Measurements from ENCODE around the gene PCP4.

The PCP4 gene

GRCh38 chr21:39867198-39867650, at the start of gene PCP4:
Gene PCP4, plus strand, starts transcription at chr21:39867438. Its CDS starts 64 bp downstream, at chr21:39867502.
- DNase-seq (ENCODE audit: low spot score) = peak; percentile 22

- no peak for DNase-seq (ENCODE audit: low spot score)
These were observed 48.7 kb upstream of the PCP4 start for GRCh38 chr21:39818557-39818956.

DNA sequence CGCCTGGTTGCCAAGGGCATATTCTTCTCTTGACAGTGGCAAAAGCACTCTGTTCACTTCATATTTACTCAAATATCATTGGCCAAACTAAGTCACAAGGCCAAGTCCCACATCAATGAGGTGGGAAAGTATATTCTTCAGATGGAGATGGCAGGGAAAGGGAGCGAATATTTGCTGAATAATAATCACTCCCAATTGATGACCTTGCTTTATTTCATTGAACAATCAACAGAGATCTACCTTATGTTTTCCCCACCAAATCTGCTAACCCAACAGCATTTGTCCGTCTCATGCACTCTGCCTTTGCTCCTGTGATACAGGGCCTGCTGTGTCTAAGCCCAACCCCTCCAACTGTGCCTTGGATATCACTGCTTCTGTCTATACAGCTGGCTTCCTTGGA, 45.2 kb upstream of the PCP4 start:
- DNase-seq (ENCODE audit: low spot score) = no peak

DNA sequence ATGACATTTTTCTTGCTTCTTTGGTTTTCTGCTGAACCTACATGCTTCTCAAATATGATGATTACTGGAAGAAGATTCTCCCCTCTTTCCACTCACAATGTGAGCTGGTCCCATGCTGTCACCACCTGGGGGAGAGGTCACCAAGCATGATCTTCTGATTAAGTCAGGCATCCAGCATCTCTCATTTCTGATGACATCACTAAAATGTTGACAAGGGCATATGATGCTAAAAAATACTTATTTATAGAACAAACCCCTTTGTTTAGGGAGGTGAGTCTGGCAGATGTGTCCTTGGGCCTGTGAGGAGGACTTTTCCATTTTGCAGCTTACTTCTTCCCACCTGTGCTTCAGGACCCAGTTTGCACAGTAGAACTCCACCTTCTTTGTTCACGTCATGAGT, 42.0 kb upstream of the PCP4 start:
- DNase-seq (ENCODE audit: low spot score) = no peak

GRCh38 chr21:39834543-39834942, 32.7 kb upstream of the PCP4 start:
- no peak for DNase-seq (ENCODE audit: low spot score)

DNA sequence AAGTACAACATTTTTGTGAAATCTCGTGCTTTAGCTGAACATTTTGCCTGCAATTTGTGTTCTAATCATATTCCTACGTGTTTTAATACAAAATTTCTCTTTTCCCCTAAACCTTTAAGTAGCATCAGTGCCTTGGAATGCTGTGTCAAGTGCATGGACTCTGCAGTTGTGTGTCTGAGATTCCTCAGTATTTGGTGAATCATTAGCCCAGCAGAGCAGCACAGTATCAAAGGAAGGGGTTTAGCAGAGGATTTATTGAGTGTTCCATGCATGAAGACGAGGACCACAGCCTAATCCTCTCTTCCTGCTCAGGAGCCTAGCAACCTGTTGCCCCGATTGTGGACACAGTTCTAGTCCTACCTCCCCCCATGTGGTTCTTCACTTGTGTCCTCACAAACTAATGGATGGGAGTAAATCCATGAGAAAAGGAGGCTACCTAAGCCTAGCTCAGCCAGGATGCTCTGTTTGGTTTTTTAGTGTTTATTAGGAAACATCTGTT, 29.3 kb upstream of the PCP4 start:
- DNase-seq (ENCODE audit: low spot score) = no peak

DNA sequence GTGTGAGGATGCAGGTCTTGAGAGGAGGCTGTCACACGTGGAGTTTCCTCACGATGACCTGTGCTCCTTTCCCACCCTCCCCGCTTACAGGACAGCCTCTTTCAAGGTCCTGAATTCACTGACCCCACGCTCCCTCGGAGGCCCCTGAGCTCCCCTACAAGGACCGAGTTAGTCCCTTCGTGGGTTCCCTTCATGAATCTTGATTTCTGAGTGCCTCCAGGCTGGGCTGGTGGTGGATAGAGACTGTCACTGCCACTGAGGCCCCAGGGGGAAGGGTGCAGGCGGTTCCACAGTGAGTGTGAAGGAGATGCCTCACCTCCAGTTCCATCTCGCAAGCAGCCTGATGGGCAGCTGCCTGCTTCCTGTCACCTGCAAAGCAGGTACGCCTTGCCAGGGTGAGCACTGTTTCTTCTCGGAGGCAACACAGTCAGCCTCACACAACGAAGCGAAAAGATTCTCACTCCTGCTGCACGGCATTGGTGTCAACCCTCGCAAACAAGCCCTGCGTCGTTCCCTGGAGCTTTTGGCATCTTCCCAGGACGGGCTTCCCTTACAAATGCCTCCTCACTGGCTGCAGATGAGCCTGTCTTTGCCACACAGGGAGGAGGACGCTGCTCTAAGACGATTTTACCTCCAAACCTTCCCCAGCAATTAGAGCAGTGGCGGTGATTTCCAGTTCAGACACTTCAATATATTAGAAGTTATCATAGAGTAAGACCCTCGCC, 26.7 kb upstream of the PCP4 start:
- DNase-seq (ENCODE audit: low spot score) = no peak

GRCh38 chr21:39842741-39843459, 24.3 kb upstream of the PCP4 start:
- DNase-seq (ENCODE audit: low spot score) = no peak

- no peak for DNase-seq (ENCODE audit: low spot score)
These were observed 23.8 kb upstream of the PCP4 start for GRCh38 chr21:39843483-39843882.

GRCh38 chr21:39843916-39844315, 23.3 kb upstream of the PCP4 start:
- DNase-seq (ENCODE audit: low spot score) = no peak

- no peak for DNase-seq (ENCODE audit: low spot score)
These were observed 21.6 kb upstream of the PCP4 start for GRCh38 chr21:39845571-39846130.

DNA sequence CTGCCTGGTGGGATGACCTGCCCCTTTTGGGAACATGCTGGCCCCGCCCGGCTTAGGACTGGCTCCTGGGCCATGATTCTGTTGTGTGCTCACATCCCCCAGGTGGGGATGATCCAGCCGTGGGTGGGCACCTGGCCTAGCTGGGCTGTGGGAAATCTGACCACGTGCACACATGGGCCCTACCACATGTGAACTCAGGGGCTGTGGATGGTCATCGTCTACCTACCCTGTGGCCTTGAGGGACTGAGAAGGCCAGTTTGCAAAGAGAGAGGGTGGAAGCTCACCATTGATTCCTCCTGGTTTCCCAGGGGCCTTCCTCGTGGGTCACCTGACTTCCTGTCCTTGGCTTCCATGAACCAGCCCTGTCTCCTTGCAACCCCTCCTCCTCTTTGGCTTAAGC, 19.4 kb upstream of the PCP4 start:
- DNase-seq (ENCODE audit: low spot score) = no peak

- DNase-seq (ENCODE audit: low spot score) = no peak
These were observed 18.1 kb upstream of the PCP4 start for GRCh38 chr21:39849014-39849655.

- DNase-seq (ENCODE audit: low spot score) = no peak
These were observed 16.9 kb upstream of the PCP4 start for GRCh38 chr21:39850333-39850732.

DNA sequence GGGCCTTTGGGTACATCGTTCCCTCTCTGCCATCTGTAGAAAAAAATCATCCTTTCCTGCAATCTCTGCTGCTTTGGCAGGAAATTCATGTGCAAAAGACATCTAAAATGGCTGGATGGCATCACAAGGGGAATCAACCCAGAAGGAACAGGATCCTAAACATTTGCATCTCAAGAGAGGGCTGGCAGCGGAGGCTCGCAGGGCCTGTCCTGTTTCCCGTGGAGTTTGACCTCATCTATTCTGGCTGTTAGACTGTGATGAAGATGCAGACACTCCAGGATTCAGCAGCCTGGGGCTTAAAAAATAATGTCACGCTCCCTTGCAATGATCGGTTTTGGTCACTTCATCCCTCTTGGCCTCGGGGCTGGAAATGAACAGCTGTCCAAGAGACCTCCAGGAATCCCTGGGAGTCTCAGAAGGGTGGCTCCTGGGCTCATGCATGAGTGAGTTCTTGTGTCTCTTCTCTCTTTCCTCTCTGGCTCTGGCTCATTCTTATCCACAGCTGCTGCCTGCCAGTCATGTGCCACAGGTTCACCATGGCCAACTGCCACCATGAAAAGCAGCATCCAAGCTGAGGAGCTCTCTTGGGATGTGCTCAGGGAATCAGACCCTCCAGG, 16.1 kb upstream of the PCP4 start:
- no peak for DNase-seq (ENCODE audit: low spot score)

DNA sequence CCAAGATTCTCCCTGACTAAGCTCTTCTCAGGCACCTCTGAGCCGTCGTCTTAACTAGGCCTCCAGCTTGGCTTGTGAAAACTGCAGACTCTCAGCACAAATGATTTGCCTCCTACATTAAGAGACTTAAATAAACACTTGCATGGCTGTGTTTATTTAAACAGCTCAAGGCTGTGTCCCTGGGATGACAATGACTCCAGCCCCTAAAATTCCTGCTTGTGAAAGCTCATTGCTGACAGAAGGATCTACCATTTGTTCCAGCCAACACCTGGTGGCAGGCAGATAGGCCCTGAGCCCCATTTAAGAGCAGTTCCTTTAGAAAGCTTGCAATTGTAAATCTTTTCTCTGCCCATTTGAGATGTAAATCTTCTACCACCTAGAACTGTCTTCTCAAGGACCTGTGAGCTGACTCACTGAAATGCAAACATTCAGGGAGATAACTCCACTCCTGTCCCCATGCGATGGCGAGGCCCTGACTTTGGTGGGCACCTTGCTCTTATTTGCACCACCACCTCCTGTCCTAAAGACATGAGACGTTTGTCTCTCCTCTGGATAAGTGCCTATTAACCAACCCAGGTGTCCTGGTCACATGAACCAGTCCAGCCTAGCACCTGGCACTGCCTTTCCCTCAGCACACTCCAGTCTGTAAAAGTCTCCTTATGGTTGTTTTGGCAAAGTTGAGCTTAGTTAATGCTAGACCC, 15.1 kb upstream of the PCP4 start:
- no peak for DNase-seq (ENCODE audit: low spot score)

DNA sequence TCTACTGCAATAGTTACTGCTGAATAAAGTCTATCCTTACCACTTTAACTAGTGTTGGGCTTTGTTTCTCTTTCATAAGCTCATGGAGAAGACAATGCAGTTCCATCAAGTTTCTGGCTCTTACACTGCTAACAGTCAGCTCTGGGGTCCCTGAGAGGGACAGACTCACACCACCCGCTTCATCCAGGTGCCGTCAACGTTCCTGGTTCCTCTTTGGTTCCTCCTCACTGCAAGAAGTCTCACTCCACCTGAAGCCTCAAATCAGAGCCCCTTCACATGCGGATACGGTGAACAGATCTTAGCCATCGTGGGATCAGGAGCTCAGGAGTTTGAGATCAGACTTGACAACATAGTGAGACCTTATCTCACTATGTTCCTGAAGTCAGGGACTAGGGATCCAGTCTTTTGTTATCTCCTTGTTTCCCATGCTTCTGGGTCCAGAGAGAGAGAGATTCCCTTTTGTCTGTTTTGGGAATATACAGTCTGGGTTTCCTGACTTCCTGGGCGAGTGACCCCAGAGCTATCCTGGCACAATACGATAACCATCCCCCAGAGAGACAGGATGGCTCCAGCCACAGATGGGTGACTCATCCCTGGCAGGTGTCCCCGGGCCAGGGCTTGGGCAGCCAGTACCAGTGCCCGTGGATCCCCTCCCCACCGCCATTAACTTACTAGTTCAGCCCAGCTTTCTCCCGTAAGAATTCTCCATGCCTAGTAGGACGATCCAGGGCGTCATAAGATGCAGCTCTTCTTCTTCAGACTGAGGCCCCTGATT, 14.3 kb upstream of the PCP4 start:
- no peak for DNase-seq (ENCODE audit: low spot score)

DNA sequence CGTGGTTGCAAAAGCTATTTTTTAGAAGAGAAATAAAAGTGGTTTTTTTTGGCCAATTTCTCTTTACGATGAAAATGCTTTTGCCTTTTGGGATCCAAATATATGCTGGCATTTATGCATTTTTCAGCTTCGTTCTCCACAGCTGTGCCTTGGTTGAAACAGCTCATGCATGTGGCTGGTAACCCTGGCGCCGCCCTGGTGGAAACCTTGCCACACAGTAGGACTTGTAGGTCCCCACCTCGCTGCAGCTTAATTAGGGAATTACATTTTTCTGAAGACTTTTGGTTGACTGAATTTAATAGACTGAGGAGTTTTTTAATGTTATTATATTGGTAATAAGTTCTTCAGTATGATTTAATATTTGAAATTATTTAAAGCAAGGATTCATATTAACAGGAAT, 12.7 kb upstream of the PCP4 start:
- DNase-seq (ENCODE audit: low spot score) = no peak

DNA sequence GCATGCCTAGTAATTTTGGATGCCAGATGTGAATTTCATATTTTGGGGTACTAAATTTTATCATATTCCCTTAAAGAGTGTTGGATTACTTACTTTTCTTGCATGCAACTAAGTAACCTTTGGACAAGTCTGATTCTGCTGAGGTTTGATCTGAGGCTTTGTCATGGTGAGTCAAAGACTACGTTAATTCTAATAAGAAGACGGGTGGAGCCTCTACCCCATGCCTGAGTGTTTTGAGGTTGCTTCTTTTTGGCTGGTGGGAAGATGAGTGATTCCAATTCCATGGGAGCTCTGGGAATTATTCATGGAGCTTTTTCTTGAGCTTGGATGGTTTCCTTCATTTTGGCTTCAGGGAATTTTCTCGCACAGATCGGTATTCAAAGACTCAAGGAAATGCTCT, 11.6 kb upstream of the PCP4 start:
- no peak for DNase-seq (ENCODE audit: low spot score)

- DNase-seq (ENCODE audit: low spot score) = no peak
These were observed 6.6 kb upstream of the PCP4 start for GRCh38 chr21:39860600-39860999.

GRCh38 chr21:39863111-39863510, 4.1 kb upstream of the PCP4 start:
- DNase-seq (ENCODE audit: low spot score) = no peak

Data from germinal center (tissue), 1 donor.